Measurements from ENCODE around the gene FKTN. TPM values are rescaled to one million over a fixed set of nuclear protein-coding genes. Genes with fewer than 3 reads are reported as not detected.

The FKTN gene
- total RNA-seq, 1 experiment from 2014 or later, result 10.8 TPM

DNA sequence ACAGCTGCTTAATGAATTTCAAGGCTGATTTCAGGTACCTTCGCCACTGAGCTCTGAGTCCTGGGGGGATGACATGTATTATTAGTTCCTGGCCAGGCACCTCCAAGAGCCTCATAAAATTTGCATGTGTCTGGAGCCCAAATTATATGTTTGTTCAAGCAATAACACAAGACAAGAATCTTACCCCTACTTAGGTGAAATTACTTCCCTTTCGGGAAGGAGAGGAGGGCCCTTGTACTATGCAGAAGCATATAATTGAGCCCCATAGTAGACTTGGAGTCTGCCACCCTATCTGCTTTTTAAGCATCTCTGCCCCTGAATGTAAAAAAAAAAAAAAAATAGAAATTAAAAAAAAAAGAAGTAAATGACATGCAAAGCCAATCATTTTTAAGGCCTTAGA, 123.4 kb downstream of the FKTN start:
- POLR2A ChIA-PET, result no interaction called here
- H3K27ac Mint-ChIP-seq, result no peak overlapping the region
- ATAC-seq (no peak), DNase-seq (ENCODE audit: low spot score) (no peak)
- CTCF ChIA-PET, result no interaction called here
- H3K27me3 Mint-ChIP-seq (ENCODE audit: low read depth), result no peaks in the 10 kb centered on the region
- TF ChIP-seq ZNF423 (CRISPR knock-in tag; IDR thresholded peaks at IDR 0.05) (no peak), NR3C1 (CRISPR knock-in tag; conservative IDR thresholded peaks at IDR 0.05; ENCODE audit: low read depth) (no peak), ZNF219 (CRISPR knock-in tag; IDR thresholded peaks at IDR 0.05; ENCODE audit: borderline replicate concordance) (no peak), ATF1 (CRISPR knock-in tag; IDR thresholded peaks at IDR 0.05) (no peak), GABPB1 (CRISPR knock-in tag; IDR thresholded peaks at IDR 0.05) (no peak), KAT7 (CRISPR knock-in tag; IDR thresholded peaks at IDR 0.05; ENCODE audit: borderline replicate concordance) (no peak), SP1 (CRISPR knock-in tag; conservative IDR thresholded peaks at IDR 0.05) (no peak), ZNF232 (CRISPR knock-in tag; IDR thresholded peaks at IDR 0.05) (no peak), MYBL2 (CRISPR knock-in tag; IDR thresholded peaks at IDR 0.05) (no peak), ZNF396 (CRISPR knock-in tag; IDR thresholded peaks at IDR 0.05; ENCODE audit: borderline replicate concordance) (no peak)
- TF ChIP-seq, protein P1, sequence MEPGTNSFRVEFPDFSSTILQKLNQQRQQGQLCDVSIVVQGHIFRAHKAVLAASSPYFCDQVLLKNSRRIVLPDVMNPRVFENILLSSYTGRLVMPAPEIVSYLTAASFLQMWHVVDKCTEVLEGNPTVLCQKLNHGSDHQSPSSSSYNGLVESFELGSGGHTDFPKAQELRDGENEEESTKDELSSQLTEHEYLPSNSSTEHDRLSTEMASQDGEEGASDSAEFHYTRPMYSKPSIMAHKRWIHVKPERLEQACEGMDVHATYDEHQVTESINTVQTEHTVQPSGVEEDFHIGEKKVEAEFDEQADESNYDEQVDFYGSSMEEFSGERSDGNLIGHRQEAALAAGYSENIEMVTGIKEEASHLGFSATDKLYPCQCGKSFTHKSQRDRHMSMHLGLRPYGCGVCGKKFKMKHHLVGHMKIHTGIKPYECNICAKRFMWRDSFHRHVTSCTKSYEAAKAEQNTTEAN (CRISPR knock-in tag; IDR thresholded peaks at IDR 0.05), result no peak
- TF ChIP-seq, protein P2, sequence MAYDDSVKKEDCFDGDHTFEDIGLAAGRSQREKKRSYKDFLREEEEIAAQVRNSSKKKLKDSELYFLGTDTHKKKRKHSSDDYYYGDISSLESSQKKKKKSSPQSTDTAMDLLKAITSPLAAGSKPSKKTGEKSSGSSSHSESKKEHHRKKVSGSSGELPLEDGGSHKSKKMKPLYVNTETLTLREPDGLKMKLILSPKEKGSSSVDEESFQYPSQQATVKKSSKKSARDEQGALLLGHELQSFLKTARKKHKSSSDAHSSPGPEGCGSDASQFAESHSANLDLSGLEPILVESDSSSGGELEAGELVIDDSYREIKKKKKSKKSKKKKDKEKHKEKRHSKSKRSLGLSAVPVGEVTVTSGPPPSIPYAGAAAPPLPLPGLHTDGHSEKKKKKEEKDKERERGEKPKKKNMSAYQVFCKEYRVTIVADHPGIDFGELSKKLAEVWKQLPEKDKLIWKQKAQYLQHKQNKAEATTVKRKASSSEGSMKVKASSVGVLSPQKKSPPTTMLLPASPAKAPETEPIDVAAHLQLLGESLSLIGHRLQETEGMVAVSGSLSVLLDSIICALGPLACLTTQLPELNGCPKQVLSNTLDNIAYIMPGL (CRISPR knock-in tag; IDR thresholded peaks at IDR 0.05), result no peak
- TF ChIP-seq, protein P3, sequence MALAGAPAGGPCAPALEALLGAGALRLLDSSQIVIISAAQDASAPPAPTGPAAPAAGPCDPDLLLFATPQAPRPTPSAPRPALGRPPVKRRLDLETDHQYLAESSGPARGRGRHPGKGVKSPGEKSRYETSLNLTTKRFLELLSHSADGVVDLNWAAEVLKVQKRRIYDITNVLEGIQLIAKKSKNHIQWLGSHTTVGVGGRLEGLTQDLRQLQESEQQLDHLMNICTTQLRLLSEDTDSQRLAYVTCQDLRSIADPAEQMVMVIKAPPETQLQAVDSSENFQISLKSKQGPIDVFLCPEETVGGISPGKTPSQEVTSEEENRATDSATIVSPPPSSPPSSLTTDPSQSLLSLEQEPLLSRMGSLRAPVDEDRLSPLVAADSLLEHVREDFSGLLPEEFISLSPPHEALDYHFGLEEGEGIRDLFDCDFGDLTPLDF (CRISPR knock-in tag; IDR thresholded peaks at IDR 0.05), result no peak
- H3K4me1 Mint-ChIP-seq, result peaks cover 20% of the 10 kb centered on the region
- no peaks in the 10 kb centered on the region for H3K9me3 Mint-ChIP-seq
- no peak overlapping the region for H3K4me3 Mint-ChIP-seq
- H3K36me3 Mint-ChIP-seq, result no peaks in the 10 kb centered on the region

DNA sequence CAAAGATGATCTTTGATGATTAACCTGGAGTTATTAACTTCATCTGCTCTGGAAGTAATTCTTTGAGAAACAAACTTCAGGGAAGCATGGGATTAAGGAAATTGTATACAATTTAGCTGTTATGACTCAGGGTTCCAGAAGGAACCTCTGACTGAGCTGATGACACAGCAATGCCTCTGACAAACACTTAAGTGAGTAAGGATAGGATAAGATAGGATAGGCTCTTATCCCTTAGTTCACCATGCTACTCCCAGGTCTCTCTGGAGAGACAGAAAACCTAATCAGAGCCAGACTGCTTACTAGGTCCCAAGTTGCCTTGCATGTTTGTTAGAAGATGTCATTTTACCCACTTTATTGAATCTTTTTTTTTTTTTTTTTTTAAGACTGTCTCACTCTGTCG, 123.8 kb downstream of the FKTN start:
- H3K27ac Mint-ChIP-seq, result no peak overlapping the region
- peaks cover 20% of the 10 kb centered on the region for H3K4me1 Mint-ChIP-seq
- no peaks in the 10 kb centered on the region for H3K27me3 Mint-ChIP-seq (ENCODE audit: low read depth)
- ChIA-PET POLR2A (no interaction called here), CTCF (no interaction called here)
- no peak for ATAC-seq
- no peak for DNase-seq (ENCODE audit: low spot score)
- no peaks in the 10 kb centered on the region for H3K36me3 Mint-ChIP-seq
- no peaks in the 10 kb centered on the region for H3K9me3 Mint-ChIP-seq
- no peak overlapping the region for H3K4me3 Mint-ChIP-seq
- TF ChIP-seq CREM (CRISPR knock-in tag; IDR thresholded peaks at IDR 0.05), result no peak
- no peak for TF ChIP-seq TP53 (CRISPR knock-in tag; IDR thresholded peaks at IDR 0.05)
- TF ChIP-seq, protein P4, sequence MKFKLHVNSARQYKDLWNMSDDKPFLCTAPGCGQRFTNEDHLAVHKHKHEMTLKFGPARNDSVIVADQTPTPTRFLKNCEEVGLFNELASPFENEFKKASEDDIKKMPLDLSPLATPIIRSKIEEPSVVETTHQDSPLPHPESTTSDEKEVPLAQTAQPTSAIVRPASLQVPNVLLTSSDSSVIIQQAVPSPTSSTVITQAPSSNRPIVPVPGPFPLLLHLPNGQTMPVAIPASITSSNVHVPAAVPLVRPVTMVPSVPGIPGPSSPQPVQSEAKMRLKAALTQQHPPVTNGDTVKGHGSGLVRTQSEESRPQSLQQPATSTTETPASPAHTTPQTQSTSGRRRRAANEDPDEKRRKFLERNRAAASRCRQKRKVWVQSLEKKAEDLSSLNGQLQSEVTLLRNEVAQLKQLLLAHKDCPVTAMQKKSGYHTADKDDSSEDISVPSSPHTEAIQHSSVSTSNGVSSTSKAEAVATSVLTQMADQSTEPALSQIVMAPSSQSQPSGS (CRISPR knock-in tag; IDR thresholded peaks at IDR 0.05; ENCODE audit: borderline replicate concordance, low read depth), result no peak
- no peak for TF ChIP-seq TEAD1 (CRISPR knock-in tag; IDR thresholded peaks at IDR 0.05)
- TF ChIP-seq OVOL2 (CRISPR knock-in tag; IDR thresholded peaks at IDR 0.05; ENCODE audit: borderline replicate concordance), result no peak
- TF ChIP-seq PRRX2 (CRISPR knock-in tag; IDR thresholded peaks at IDR 0.05), result no peak
- TF ChIP-seq RELA (CRISPR knock-in tag; IDR thresholded peaks at IDR 0.05; ENCODE audit: borderline replicate concordance), result no peak
- TF ChIP-seq, protein P5, sequence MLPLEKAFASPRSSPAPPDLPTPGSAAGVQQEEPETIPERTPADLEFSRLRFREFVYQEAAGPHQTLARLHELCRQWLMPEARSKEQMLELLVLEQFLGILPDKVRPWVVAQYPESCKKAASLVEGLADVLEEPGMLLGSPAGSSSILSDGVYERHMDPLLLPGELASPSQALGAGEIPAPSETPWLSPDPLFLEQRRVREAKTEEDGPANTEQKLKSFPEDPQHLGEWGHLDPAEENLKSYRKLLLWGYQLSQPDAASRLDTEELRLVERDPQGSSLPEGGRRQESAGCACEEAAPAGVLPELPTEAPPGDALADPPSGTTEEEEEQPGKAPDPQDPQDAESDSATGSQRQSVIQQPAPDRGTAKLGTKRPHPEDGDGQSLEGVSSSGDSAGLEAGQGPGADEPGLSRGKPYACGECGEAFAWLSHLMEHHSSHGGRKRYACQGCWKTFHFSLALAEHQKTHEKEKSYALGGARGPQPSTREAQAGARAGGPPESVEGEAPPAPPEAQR (CRISPR knock-in tag; IDR thresholded peaks at IDR 0.05), result no peak
- TF ChIP-seq FOXK1 (CRISPR knock-in tag; IDR thresholded peaks at IDR 0.05), result no peak
- no peak for TF ChIP-seq SP1 (CRISPR knock-in tag; conservative IDR thresholded peaks at IDR 0.05)

All from WTC11 (cell line).